HepG2 (cell line): ENCODE data around the gene PXMP4. TPM values are rescaled to one million over a fixed set of nuclear protein-coding genes. Genes with fewer than 3 reads are reported as not detected.

Source experiments
- ARID4A ChIP-seq: sonication (generic); formaldehyde crosslinking; IDR thresholded peaks from 2 replicates; pipeline ENCODE4 v1.5.0; 2020; ENCODE audit warnings: mild to moderate bottlenecking, missing genetic modification reagents, borderline replicate concordance
- ATF6 ChIP-seq: sonication (generic); formaldehyde crosslinking; conservative IDR thresholded peaks from 2 replicates; pipeline ENCODE4 v1.4.0; 2020; ENCODE audit warnings: missing genetic modification reagents
- FUBP1 ChIP-seq: sonication (generic); formaldehyde crosslinking; IDR thresholded peaks from 2 replicates; pipeline ENCODE4 v1.5.1; 2020; ENCODE audit warnings: missing genetic modification reagents, mild to moderate bottlenecking, borderline replicate concordance
- KMT2A ChIP-seq: sonication (generic); formaldehyde crosslinking; IDR thresholded peaks from 2 replicates; pipeline ENCODE4 v1.4.0; 2020; ENCODE audit warnings: missing genetic modification reagents
- MNT ChIP-seq: fragments of 450-650 bp; IDR thresholded peaks from 2 replicates; pipeline ENCODE4 v1.6.1; 2016
- NCOR1 ChIP-seq: fragments of 200-600 bp; sonication (generic); IDR thresholded peaks from 2 replicates; pipeline ENCODE4 v1.7.0; 2017; ENCODE audit warnings: antibody characterized with exemption, low read length, borderline replicate concordance
- THAP9 ChIP-seq: sonication (generic); formaldehyde crosslinking; IDR thresholded peaks from 2 replicates; pipeline ENCODE4; 2020; ENCODE audit warnings: missing genetic modification reagents, mild to moderate bottlenecking, borderline replicate concordance
- ZHX1 ChIP-seq: sonication (generic); formaldehyde crosslinking; IDR thresholded peaks from 2 replicates; pipeline ENCODE4 v1.8.1; 2022; ENCODE audit warnings: low read depth, mild to moderate bottlenecking, missing genetic modification reagents
- ZSCAN30 ChIP-seq: sonication (generic); formaldehyde crosslinking; IDR thresholded peaks from 2 replicates; pipeline ENCODE4 v1.5.0; 2020; ENCODE audit warnings: mild to moderate bottlenecking, missing genetic modification reagents
- polyA plus RNA-seq, 8 experiments: library from polyadenylated mRNA; depleted of rRNA in 3 of 8; stranded (reverse) in 7 of 8; unstranded in 1 of 8; fragments of >200 nt; fragmentation: Illumina TruSeq in 4 of 8; extraction: Trizol in 4 of 8; gene quantifications; 2 replicates each; pipeline versions ENCODE4 v1.2.1 to v1.2.3, GENCODE V29; 2011 to 2016; ENCODE audit warnings: low read depth in 4 of 8, missing spikeins in 1 of 8, mixed read lengths in 1 of 8; ENCODE audit not compliant: insufficient read depth in 1 of 8
- total RNA-seq, 5 experiments: library from RNA; depleted of rRNA; stranded (reverse); fragments of >200 nt; fragmentation: Illumina TruSeq; extraction: Trizol; gene quantifications; 2 replicates each; pipeline ENCODE4 v1.2.3, GENCODE V29; 2016; ENCODE audit warnings: low read depth in 1 of 5

The PXMP4 gene
- total and polyA plus RNA-seq, 2 of the 13 experiments (the other 11 are each of a cell fraction or from before 2014, with no cell fraction given) = not detected

- no peak for TF ChIP-seq MNT
- TF ChIP-seq FUBP1 (CRISPR knock-in tag) = no peak
- TF ChIP-seq ARID4A (CRISPR knock-in tag) = no peak
- peak; percentile 77; the same call in 1 of the 2 replicates for TF ChIP-seq ATF6 (CRISPR knock-in tag)
- peak; percentile 83; the same call in 1 of the 2 replicates for TF ChIP-seq ZHX1 (CRISPR knock-in tag)
- peak; percentile 58; the same call in 1 of the 2 replicates for TF ChIP-seq KMT2A (CRISPR knock-in tag)
- TF ChIP-seq THAP9 (CRISPR knock-in tag) = no peak; the same call in 1 of the 2 replicates
- TF ChIP-seq NCOR1 = no peak
- TF ChIP-seq ZSCAN30 (CRISPR knock-in tag) = no peak
Measured at GRCh38 chr20:33731693-33732165, 11.6 kb upstream of the PXMP4 start, which contains the start of gene ZNF341 (continued).
